Stimulated activated CD8-positive, alpha-beta memory T cell treated with anti-CD3 and anti-CD28 coated beads, Interleukin-7, amount 100 ng/mL, for 4 hours (primary cell): ENCODE data around the gene GDAP1L1.
"Not testable (repeated sequence)": the region's sequence is repeated elsewhere in the genome, so short reads cannot be mapped to it uniquely, and the experiment has no call there.

ENCODE experiments used
- DNase-seq, 2 donors: peaks; one replicate each; pipeline ENCODE4 v3.0.0-alpha.2; 2020; ENCODE audit warnings: low read depth in 2 of 2

GDAP1L1 gene

DNA sequence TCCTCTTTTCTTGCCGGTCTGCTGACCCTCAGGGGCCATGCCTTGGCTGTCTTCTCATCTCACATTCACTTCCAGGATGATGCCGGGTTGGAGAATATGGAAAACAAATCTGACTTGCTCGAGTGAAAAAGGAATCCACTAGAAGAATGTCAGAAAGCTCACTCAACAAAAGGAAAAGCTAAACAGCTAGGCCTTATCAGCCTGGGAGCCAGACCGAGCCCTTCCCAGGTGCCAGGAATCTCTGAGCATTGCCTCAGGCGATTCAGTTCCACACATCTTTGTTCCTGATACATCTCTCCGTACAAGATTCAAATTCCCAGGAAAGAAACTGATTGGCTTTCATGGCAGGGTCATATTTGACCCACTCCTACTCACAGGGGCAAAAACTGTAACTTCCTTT lies 27.3 kb upstream of the GDAP1L1 start:
- DNase-seq, result no peak

DNA sequence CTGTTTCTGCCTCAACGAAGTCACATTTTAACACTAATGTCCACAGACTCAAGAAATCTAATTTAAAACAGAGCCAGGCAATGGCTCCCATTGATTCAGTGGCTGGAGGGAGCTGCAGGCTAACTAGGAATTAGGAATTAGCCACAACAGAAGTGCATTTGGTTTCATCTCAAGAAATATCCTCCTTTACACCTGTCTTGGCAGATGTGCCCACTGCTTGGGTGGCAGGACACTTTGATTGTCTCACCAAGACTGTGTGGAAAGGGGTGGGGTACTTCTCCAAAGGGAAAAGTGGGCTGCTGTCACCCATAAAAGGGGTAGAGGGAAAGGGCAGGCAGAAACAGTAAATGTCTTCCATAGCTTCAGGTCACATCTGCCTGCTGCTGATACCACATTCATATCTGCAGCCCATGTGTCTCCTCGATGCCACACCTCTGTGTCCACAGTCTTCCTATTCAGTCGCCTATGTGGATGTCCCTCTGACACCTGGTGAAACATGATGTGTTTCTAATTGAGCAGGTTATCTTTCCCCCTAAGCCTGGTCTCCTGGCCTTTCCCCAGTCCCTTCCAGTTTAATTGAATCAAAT lies 25.6 kb upstream of the GDAP1L1 start:
- no peak for DNase-seq

DNA sequence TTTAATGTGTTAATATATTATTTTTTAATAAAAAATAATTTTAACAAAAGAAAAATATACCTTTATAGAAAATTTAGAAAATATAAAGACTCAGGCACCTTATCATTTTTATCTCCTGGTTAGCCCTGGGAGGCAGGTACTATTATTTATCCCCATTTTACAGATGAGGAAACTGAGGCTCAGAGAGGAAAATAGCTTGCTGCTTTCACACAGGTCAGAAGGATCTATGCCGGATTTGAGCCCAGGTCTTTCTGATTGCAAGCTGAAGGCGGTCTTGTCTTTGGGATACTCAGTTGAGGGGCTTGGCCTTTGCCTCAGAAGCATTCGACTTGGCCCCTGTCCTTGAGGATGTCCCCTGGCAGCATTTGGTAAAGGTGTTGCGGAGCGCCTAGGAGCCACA lies 25.1 kb upstream of the GDAP1L1 start:
- no peak for DNase-seq

DNA sequence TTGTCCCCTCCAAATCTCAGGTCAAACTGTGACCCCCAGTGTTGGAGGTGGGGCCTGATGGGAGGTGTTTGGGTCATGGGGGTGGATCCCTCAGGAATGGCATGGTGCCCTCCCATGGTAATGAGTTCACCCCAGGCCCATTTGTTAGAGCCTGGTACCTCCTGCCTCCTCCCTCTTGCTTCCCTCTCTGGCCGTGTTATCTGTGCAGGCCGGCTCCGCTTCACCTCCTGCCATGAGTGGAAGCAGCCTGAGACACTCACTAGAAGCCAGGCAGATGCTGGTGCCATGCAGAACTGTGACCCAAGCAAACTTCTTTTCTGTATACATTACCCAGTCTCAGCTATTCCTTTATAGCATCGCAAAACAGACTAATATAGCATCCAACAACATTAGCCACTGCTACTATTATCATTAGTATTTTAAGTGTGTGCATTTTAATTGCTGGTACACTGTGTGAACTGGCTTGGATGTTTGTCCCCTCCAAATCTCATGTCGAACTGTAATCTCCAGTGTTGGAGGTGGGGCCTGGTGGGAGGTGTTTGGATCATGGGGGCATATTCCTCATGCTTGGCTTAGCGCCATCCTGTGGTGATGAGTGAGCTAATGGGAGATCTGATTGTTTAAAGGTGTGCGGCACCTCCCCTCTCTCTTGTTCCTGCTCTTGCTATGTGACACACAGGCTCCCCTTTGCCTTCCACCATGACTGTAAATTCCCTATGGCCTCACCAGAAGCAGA lies 24.3 kb upstream of the GDAP1L1 start:
- DNase-seq, result no peak

DNA sequence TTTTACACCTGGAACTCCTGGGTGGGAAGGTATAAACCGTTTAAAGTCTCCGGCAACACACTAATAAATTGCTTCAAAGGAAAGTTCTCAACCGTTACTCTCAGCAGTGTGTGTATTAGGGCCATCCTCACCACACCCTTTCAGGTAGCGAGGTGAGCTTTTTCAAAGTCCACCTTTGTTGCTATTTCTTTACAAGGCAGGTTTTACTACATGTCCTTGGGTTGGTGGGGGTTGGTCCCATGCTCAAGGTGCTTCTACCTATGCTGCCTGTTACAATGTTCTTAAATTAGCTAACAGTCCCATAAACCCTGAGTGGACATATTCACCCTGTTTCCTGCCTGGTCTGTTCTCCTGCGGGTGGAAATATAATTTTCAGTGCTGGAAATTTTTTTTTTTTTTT lies 23.4 kb upstream of the GDAP1L1 start:
- DNase-seq, result no peak

DNA sequence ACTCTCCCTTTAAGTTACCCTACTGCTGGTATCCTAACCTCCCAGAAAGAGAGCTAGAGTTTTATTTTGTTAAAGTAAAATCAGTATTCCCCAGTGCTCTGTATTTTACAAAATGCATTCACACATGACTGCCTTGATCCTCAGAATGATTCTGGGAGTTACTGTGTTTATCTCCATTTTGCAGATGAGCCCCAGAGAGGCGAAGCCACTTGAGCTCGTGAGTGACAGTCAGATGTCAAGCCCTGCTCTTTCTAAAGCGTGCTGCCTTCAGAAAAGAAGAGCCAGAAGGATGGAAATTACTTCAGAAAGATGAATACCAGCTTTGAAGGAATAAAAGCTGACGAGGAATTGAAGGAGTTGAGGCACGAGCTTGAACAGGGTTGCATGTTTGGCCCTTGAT lies 22.5 kb upstream of the GDAP1L1 start:
- DNase-seq, result no peak

DNA sequence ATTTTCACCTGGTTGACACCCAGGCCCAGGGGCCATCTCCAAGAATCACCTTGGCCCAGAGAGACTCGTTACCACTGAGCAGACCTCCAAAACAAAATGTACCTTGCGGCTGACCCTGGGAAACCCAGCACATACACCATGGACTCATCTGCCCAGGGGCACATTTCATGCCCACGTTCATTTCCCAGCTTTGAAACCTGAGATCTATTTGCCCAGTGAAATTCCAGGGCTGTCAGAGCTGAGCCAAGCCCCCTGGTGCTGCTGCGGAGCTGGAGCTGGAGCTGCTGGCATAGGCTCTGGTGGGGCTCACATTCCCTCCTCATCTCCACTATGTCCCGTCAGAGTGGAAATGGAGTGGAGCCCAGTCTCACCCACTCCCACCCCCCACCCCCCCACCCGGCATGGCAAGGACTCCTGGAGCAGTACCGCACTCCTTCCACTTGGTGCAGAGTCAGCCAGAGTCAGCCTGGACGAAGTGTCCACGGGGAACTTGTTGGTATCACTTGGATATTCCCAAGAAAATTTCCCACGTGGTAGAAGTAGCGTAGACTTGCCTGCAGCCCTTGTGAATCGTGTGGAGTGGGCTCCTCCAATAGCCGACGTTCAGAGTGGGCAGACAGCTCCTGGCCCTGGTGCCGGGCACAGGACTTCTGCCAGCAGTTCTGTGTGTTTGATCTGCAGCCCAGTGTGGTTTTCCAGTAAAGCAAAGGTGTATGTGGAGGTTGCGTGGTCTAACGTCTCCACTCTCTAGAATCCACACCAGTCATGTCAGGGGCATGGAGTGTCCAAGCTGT lies 18.4 kb upstream of the GDAP1L1 start:
- DNase-seq, result no peak

DNA sequence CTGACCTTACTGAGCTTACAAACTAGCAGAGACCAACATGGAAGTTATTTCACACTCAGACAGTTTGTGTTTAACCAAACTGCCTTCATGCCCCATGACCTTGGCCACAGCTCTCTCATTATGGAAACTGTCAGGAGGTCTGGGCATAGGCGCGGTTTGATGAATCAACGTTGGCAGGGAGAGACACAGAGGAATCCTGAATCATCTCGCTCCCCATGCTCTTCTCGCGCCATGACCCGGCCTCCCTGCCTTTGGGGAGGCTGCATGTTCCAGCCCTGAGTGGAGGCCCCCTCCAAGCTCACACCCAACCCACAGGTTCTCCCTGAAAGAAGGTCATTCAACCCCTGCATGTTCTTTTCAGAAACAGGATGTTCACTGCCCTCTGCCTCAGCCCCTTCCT lies 15.9 kb upstream of the GDAP1L1 start:
- no peak for DNase-seq

DNA sequence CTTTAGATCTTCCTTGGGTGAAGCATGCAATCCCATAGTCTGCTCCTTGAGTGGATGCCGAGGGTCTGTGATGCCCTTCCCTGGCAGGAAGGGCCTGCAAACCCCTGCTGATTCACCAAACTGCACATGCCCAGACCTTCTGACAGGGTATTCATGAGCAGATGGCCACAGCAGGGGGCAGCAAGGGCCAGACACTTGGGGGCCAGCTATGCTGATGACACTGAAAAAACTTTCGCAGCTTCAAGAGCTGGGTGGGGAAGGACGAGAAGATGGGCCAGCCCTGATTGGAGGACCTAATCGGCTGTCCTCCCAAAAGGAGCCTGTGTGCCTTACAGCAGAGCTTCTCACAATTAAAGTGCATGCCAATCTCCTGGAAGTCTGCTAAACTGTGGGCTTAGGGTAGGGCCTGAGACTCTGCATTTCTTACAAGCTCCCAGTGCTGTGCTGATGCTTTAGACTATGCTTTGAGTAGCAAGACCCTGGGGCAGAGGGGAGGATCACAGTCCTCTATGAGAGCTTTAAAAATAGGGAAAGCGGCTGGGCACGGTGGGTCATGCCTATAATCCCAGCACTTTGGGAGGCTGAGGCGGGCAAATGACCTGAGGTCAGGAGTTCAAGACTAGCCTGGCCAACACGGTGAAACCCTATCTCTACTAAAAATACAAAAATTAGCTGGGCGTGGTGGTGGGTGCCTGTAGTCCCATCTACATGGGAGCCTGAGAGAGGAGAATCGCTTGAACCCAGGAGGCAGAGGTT lies 15.2 kb upstream of the GDAP1L1 start:
- no peak for DNase-seq

DNA sequence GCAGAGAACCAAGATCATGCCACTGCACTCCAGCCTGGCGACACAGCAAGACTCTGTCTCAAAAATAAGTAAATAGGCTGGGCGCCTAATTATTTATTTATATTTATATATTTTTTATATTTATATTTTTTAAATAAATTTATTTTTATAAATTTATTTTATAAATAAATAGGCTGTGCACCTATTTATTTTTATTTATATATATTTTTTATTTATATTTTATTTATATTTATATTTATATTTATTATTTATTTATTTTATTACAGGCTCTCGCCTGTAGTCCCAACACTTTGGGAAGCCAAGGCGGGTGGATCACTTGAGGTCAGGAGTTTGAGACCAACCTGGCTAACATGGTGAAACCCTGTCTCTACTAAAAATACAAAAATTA lies 14.6 kb upstream of the GDAP1L1 start:
- not testable (repeated sequence) for DNase-seq

DNA sequence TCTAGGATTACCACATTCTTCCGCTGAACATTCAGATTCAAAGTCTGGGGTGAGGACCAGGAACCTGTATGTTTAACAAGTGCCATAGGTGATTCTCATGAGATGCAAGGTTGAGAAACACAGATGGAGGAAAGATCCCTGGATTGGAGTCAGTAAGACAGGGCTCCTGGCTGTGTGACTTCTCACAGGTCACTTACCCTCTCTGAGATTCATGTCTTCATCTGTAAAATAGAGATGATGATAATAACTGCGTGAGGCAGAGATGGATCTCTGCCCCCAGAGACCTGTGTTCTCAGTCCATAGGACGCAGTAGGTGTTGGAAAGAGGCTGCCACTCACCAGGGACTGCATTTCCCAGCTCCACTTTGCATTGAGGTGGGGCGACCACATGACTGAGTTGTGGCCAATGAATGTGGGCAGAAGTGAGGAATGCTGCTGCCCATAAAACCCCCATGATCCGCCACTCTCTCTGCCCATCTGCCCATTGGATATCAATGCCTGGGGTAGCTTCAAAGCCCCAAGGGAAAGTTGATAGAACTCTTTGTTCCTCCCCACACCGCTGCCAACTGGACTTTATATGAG lies 13.6 kb upstream of the GDAP1L1 start:
- no peak for DNase-seq

DNA sequence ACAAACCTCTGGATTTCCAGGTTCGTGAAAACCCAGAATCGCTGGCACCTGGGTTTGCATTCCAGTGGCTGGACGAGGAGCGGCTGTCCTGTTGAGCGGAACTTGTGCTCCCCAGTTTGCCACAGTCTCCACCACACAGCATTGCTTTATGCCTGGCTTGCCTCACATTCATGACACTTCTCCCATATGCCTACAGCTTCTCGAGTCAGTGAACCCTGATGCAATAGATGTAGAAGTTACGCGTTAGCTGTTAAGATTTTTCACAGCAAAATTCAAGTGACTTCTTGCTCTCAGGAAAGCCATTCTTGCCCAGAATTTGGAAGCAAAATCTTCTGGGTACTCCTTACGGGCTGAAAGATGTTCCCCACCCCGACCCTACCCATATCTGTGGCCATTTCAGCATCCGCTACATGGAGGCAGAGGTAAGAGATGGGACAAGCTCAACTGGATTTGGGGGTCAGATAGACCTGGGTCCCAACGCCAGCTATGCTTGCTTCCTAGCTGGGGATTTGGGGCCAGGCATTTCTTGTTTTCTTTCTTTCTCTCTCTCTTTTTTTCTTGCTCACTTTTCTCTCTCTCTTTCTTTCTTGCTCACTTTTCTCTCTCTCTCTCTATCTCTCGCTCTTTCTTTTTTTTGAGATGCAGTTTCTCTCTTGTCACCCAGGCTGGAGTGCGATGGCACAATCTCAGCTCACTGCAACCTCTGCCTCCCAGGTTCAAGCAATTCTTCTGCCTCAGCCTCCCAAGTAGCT lies 12.4 kb upstream of the GDAP1L1 start:
- no peak for DNase-seq

DNA sequence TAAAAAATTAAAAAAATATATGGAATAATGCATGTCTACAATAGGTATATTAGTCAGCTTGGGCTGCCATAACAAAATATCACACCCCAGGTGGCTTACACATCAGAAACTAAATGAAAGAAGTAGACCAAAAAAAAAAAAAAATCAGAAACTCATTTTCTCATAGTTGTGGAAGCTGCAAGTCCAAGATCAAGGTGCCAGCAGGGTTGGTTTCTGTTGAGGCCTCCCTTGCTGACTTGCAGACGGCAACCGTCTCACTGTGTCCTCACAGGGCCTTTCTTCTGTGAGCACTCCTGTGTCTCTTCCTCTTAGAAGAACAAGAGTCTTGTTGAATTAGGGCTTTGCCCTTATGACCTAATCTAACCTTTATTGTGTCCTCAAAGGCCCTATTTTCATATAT lies 11.4 kb upstream of the GDAP1L1 start:
- no peak for DNase-seq

DNA sequence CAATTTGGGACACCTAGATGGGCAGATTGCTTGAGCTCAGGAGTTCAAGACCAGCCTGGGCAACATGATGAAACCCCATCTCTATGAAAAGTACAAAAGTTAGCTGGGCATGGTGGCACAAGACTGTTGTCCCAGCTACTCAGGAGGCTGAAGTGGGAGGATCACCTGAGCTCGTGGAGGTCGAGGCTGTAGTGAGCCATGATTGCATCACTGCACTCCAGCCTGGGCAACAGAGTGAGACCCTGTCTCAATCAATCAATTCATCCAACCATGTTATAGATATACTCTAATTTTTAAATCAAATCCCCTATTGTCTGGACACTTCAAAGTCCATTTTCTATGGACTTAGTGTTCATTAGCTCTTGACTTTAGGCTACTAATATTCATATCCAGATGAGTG lies 10.3 kb upstream of the GDAP1L1 start:
- DNase-seq, result not testable (repeated sequence)

DNA sequence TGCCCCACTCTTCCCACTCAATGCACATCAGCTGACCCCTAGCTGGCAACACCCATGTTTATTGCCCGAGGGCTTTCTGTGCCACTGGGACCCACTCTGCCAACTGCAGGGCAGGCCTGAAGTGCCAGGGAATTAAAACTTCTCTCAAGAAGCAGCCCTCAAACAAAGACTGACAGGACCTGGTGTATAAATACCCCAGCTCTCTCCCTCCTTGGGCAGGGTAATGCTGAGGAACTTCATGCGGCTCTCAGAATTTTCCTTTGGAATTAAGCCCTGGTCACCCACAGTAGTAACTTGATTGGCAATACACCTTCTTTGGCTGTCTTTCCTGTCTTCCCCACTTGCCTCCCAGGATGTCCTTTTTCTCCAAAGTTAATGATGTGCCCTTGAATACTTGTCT lies 5.3 kb upstream of the GDAP1L1 start:
- DNase-seq, result no peak

DNA sequence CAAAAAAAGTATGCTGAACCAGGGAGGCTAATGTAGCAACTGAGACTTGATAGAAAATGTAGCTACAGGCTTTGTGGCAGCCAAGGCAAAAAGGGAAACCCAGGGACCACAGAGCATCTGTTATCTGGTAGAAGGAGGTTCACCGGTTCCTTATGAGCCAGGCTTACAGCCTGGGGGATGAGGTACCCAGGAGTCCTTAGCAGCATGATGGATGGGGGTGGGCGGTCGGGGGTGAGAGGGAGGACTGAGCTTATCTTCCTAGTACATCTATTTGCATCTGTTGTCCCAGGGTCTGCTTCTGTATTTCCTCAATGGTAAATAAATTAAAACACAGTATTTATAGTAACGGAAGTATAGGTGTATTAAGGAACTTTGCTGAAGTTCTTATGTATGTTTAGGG lies 1.1 kb upstream of the GDAP1L1 start:
- DNase-seq, result no peak

DNA sequence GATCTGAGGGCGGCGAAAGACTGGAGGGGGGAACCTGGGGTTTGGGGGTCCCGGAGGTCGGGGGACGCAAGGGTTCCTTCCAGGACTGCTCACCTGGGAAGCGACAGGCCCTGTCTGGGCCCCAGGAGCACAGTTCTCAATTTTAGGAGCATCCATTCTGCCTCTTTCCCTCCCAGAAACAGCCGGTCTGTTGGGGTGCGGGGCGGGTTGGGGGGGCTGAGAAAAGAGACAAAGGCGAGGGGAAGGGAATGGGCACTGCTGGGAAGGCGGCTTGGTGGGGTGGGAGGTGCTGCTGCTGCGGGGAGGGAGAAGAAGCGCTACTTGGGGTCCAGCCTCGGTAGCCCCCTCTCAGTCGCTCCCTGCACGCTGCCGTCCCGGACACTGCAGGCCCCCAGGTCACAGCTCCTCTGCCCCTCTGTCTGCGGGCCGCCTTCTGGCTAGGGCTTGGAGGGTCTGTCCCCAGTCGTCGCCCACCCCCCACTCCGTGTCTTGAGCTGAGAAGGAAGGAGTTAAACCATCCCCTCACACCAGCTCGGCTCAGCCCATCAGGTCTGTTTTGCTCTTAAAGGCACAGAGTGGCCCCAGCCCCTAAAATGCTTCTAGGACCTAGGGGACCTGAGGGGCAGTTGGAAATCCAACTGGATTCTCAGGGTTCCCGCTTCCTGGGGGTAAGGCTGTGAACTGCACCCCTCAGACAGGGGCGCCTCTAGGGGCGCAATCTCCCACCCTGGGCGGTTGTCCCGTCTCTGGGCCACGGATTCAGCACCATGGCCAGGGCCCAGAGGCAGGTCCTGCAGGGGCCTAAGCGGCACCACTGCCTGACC lies 690 bp downstream of the GDAP1L1 start:
- DNase-seq, result no peak

DNA sequence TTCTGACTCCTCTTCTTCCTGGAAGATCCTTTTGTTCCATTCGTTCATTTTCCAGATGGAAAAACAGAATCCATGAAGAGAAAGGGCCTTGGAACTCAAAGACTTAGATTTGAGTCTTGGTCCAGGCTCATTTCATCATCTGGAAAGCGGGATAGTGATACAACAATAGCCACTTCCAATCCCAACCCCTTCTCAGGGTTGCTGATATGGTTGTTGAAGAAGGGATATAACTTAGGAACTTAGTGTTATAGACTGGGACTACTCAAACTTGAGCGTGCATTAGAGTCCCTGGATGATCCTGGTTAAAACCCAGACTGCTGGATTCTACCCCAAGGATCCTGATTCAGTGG lies 1.3 kb downstream of the GDAP1L1 start:
- DNase-seq, result no peak

DNA sequence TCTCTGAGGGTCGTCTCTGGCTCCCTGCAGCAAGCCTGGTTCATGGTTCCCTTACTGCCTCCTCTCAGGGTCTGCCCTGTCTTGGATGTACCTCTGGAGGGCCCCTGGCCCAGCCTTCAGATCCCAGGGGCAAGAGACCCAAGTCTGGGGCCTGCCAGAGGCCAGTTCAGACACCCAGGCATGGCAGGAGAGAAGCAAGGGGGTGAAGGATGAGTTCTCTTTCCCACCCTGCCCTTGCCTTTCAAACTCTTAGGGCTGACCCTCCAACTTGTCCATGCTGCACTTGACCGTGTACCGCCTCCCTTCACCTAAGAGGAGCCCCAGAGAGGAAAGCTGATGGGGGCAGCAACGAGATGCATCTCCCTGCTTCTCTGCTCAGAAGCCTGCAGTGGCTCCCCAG lies 4.2 kb downstream of the GDAP1L1 start:
- no peak for DNase-seq

DNA sequence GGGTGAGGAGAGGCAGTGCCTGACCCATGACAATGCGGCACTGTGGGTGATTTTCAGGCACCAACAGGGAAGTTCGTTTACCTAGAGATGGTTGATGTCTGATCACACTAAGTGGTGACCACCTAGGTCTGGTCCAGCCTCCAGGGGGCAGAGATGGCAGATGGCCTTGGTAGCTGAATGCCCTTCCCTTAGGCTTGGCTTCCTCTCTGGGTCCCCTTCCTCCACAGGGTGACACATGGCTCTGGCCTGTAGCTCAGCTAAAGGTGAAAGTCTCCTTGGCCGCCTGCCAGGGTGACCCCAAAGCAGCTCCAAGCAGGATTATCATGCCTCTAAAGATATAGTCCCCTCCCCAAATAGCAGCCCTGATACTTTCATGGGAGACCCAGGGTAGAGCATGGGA lies 6.4 kb downstream of the GDAP1L1 start:
- DNase-seq, result no peak

DNA sequence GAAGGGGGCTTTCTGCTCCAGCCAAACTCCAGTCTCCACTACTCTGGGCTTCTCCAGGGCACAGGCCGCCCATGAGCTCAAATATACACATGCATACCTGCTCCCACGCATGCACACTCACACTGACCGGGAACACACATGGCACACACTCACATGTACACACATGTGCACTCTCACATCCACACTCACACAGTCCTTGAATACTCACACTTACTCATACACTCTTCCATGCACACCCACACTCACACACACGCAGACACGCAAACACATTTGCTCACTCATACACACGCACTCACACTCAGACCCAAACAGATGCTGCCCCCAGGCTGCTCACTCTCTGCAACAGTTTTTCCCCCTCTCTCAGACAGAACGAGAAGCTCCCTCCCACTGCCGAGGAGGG lies 7.0 kb downstream of the GDAP1L1 start:
- no peak for DNase-seq
